ENCODE results near the gene BCL7C.
"Not testable (repeated sequence)": the region's sequence is repeated elsewhere in the genome, so short reads cannot be mapped to it uniquely, and the experiment has no call there.

Gene BCL7C

DNA sequence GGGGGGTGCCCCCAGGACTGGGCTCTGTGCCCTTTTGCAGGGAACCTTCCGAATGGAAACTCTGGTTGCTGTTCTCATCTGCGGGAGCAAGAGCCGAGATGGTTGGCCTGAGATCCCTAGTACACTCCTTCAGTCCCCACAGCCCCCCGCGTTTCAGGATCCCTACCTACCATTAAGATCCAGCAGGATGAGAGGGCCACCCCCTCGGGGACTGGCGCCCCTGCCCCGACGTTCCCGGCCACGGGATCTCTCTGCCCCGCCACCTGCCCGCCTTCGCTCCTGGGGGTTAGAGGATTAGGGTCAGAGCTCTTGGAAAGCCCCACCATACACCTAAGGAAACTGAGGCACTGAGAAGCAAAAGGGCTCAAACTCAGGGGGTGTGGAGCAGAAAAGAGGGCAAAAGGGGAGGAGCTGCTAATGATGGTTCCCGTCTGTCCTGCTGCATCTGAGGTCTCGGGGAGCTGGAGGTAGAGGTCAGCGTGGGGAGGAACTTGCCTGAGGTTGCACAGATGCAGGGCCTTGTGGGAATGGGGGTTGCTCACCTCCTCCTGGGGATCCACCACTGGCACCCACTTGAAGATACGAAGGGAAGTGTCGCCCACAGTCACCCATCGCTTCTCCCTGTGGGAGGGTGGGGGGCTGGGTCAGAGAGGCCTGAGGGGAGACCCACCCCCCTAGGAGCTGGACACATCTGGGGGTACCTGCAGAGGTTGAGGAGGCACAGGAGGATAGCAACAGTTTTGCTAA, 1.0 kb downstream of the BCL7C start:
- H3K9me3 Mint-ChIP-seq, result no peaks in the 10 kb centered on the region
- no peak for ATAC-seq
- no peak for DNase-seq (ENCODE audit: low spot score in 2 of 2)
- peak overlapping the region; percentile 96 for H3K4me3 Mint-ChIP-seq
- H3K27ac Mint-ChIP-seq, result peak overlapping the region; percentile 95
- H3K4me1 Mint-ChIP-seq, result peaks cover 59% of the 10 kb centered on the region
- H3K36me3 Mint-ChIP-seq, result peaks cover 44% of the 10 kb centered on the region

DNA sequence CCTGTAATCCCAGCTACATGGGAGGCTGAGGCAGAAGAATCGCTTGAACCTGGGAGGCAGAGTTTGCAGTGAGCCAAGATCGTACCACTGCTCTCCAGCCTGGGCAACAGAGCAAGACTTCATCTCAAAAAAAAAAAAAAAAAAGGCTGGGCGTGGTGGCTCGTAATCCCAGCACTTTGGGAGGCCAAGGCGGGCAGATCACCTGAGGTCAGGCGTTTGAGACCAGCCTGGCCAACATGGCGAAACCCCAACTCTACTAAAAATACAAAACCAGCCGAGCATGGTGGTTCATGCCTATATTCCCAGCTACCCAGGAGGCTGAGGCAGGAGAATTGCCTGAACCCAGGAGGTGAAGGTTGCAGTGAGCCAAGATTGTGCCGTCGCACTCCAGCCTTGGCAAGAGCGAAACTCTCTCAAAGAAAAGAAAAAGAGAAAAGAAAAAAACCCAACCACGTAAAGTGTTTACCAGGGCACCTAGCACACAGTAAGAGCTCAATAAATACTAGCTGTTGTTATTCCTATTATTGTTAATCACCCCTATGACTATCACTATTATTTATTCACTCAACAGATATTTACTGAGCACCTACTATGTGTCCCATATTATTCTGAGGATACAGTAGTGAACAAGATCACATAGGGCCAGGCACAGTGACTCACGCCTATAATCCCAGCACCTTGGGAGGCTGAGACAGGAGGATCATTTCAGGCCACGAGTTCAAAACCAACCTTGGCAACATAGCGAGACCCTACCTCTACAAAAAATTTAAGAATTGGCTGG, 2.6 kb downstream of the BCL7C start:
- ATAC-seq; H3K4me3 Mint-ChIP-seq; H3K9me3 Mint-ChIP-seq; H3K27ac Mint-ChIP-seq; DNase-seq (ENCODE audit: low spot score in 2 of 2): not testable (repeated sequence)
- Mint-ChIP-seq H3K4me1 (peaks cover 52% of the 10 kb centered on the region), H3K36me3 (peaks cover 61% of the 10 kb centered on the region)

DNA sequence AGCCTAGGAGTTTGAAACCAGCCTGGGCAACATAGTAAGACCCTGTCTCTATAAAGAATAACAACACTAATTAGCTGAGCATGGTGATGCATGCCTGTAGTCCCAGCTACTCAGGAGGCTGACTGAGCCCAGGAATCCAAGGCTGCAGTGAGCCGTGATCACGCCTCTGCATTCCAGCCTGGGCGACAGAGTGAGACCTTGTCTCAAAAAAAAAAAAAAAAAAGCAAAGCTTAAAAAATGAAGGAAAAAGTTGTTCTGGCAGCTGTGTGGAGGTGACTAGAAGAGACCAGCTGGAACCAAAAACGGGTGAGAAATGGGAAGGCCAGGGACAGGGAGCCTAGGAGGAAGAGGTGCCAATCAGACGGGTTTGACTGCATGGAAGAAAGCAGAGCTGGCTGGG, 4.2 kb downstream of the BCL7C start:
- Mint-ChIP-seq H3K36me3 (peaks cover 75% of the 10 kb centered on the region), H3K27ac (peak overlapping the region; percentile 59)

DNA sequence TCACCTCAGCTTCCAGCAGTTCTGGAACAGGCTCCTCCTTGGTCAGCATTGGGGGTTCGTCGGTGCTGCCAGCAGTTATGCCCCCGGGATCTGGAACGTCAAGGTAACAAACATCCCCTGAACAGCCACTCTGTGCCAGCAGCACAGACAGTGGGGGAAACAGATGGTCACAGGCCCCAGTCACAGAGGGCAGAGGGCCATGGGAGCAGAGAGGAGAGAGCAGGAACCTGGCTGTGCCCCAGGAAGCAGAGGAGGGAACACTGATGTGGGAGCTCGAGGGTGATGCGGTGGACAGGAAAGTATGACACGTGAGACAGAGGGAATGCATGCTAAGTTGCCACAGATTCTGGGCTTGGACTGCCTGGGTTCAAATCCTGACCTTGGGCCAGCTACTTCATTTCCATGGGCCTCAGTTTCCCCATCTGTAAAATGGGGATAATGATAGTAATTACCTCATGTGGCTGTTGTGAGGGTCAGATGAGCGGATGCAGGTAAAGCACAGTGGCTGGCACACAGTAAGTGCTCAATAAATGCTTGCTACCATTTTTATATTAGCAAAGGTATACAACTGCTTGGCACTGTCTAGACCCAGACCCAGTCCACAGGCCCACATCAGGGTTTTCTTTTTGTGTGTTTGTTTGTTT, 4.9 kb downstream of the BCL7C start:
- Mint-ChIP-seq H3K27ac (peak overlapping the region; percentile 83), H3K4me3 (no peak overlapping the region), H3K4me1 (peaks cover 42% of the 10 kb centered on the region), H3K36me3 (peaks cover 81% of the 10 kb centered on the region), H3K9me3 (no peaks in the 10 kb centered on the region)
- DNase-seq (ENCODE audit: low spot score in 2 of 2) (no peak), ATAC-seq (no peak)

More for the DNA sequence above, 4.2 kb downstream of the BCL7C start:
- ATAC-seq, result no peak
- Mint-ChIP-seq H3K4me3 (no peak overlapping the region), H3K9me3 (no peaks in the 10 kb centered on the region), H3K4me1 (peaks cover 45% of the 10 kb centered on the region)
- DNase-seq (ENCODE audit: low spot score in 2 of 2), result no peak

GRCh38 chr16:30887927-30888326, 6.0 kb downstream of the BCL7C start:
- no peak for DNase-seq (ENCODE audit: low spot score in 2 of 2)
- Mint-ChIP-seq H3K4me1 (peaks cover 40% of the 10 kb centered on the region), H3K9me3 (no peaks in the 10 kb centered on the region), H3K27ac (no peak overlapping the region), H3K4me3 (no peak overlapping the region), H3K36me3 (peaks cover 92% of the 10 kb centered on the region)
- ATAC-seq, result no peak

GRCh38 chr16:30886145-30886544, 7.7 kb downstream of the BCL7C start:
- ATAC-seq (no peak), DNase-seq (ENCODE audit: low spot score in 2 of 2) (no peak)
- H3K27ac Mint-ChIP-seq, result peak overlapping the region; percentile 23
- peaks cover 47% of the 10 kb centered on the region for H3K4me1 Mint-ChIP-seq
- H3K4me3 Mint-ChIP-seq, result no peak overlapping the region
- H3K36me3 Mint-ChIP-seq, result peaks cover 97% of the 10 kb centered on the region
- H3K9me3 Mint-ChIP-seq, result no peaks in the 10 kb centered on the region

DNA sequence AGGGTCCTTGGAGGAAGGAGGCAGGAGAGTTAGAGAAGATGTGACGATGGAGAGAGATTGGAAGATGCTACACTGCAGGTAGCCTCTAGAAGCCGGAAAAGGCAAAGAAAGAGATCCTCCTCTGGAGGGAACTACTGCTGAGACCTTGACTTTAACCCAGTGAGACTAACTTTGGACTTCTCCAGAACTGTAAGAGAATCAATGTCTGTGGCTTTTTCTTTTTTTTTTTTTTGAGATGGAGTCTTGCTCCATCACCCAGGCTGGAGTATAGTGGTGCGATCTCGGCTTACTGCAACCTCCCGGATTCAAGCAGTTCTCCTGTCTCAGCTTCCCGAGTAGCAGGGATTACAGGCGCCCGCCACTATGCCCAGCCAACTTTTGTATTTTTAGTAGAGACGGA, 8.7 kb downstream of the BCL7C start:
- H3K4me3 Mint-ChIP-seq, result peak overlapping the region; percentile 8

GRCh38 chr16:30884760-30885159, 9.1 kb downstream of the BCL7C start:
- Mint-ChIP-seq H3K4me1 (peaks cover 44% of the 10 kb centered on the region), H3K9me3 (no peaks in the 10 kb centered on the region), H3K36me3 (peaks cover 97% of the 10 kb centered on the region), H3K27ac (peak overlapping the region; percentile 23), H3K4me3 (peak overlapping the region; percentile 8)
- ATAC-seq, result peak; percentile 87
- DNase-seq (ENCODE audit: low spot score in 2 of 2), result no peak

More for the DNA sequence above, 8.7 kb downstream of the BCL7C start:
- peaks cover 47% of the 10 kb centered on the region for H3K4me1 Mint-ChIP-seq
- H3K27ac Mint-ChIP-seq, result peak overlapping the region; percentile 23
- H3K36me3 Mint-ChIP-seq, result peaks cover 97% of the 10 kb centered on the region
- ATAC-seq (no peak), DNase-seq (ENCODE audit: low spot score in 2 of 2) (no peak)
- no peaks in the 10 kb centered on the region for H3K9me3 Mint-ChIP-seq

- Mint-ChIP-seq H3K4me3 (peak overlapping the region; percentile 23), H3K36me3 (peaks cover 98% of the 10 kb centered on the region), H3K27ac (peak overlapping the region; percentile 93), H3K9me3 (no peaks in the 10 kb centered on the region), H3K4me1 (peaks cover 43% of the 10 kb centered on the region)
- ATAC-seq (peak; percentile 42), DNase-seq (ENCODE audit: low spot score in 2 of 2) (no peak)
Observed at GRCh38 chr16:30882429-30883310, 11.2 kb downstream of the BCL7C start.

DNA sequence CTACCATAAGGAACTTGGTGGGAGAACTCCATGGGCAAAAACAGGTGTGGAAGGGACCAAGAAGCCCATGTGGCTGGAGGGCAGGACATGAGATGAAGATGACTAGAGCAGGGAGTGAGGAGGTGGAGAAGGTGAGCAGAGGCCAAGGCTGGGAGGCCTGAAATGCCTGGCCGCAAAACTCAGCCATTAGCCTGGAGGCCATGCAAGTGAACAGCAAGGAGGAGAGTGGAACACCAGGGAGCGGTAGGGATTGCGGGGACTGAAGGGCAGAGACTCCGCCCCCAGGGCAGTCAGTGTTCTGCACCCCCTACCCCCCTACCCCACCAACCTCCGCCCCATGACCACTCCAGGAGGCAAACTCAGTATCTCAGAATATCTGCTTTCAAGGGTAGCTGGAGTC, 17.0 kb downstream of the BCL7C start:
- Mint-ChIP-seq H3K4me1 (peaks cover 47% of the 10 kb centered on the region), H3K36me3 (peaks cover 70% of the 10 kb centered on the region), H3K27ac (peak overlapping the region; percentile 87), H3K9me3 (no peaks in the 10 kb centered on the region), H3K4me3 (peak overlapping the region; percentile 78)
- ATAC-seq (no peak), DNase-seq (ENCODE audit: low spot score in 2 of 2) (peak in 1 of 2 donors; percentile 59)

DNA sequence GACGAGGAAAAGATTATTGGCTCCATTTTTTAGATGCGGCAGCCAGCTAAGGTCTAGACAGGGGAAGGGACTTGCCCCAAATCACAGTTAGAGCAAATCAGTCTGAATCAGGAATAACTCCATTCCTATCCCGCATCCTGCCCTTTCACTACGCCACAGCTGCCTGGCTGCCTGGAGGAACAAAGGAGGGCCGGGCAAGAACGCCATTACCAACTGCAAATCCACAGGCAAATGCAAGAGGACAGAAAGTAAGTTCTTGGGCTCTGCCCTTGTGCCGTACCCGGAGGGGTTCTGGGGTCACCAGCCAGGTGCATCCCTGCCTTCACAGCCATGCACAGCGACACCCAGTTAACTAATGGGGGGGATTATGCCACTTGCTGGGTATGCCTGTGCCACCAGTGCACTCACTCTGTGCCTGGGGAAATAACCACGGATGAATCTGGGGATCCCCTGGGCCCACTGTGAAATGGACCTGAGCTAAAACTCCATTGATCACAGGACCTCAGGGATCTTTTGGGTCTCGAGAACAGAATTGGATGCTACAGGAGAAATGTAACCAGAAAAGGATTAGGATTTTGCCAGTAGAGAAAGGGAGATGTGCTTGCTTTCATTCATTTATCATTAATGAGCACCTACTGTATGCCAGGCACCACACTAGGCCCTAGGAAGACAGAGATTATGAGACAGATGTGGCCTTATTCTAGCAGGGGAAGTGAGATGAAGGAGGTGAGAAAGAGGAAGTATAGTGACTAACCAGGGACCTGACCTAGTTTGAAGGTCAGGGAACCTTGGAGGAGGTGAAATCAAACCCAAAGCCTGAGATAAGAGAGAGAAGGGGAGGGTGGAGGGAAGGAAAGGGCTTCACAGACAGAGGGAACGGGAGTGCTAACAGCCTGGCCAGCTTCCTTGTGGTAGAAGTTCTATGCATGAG, 17.7 kb downstream of the BCL7C start:
- Mint-ChIP-seq H3K27ac (peak overlapping the region; percentile 87), H3K36me3 (peaks cover 63% of the 10 kb centered on the region), H3K4me1 (peaks cover 47% of the 10 kb centered on the region), H3K9me3 (no peaks in the 10 kb centered on the region), H3K4me3 (peak overlapping the region; percentile 78)
- ATAC-seq (peak; percentile 63), DNase-seq (ENCODE audit: low spot score in 2 of 2) (peak in 1 of 2 donors; percentile 67)

DNA sequence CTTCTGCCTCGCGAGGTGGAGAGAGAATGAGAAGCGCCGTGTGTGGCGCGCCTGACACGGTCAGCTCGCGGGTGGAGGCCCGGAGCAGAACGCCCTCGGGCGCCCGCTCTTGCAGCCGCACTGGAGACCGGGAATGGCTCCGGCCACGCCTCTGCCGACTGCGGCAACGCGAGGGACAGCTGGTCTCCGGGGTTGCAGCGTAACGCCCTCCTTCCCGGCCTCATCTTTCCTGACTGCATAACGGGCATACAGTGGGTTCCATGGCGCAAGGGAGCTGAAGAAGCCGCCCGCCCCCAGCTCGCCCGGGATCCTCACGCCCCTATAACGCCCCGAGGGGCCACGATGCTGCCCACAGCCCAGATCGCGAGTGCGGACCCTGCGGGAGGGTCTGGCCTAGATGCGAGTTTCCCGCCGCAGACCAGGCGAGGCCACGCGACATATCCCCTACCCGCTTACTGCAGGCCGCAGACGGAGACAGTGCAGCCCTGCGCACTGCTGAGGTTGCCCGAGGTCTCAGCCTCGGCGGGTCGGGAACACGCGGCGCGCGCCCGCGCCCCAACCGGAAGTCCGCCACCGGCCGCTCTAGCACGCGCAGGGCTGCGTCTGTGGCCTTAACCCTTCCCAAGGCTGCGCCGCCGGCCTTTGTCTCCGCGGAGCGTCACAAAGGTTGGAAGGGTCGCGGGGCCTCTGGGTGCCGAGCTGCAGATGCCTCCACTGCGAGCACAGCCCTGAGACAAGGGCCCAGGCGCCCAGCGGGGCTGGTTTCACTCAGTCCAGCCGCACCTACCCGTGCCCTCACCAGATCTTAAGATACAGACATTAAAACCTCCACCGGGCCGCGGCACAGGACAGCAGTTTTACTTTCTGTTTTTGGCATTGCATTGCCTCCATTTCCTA, 18.8 kb downstream of the BCL7C start:
- Mint-ChIP-seq H3K9me3 (no peaks in the 10 kb centered on the region), H3K4me1 (peaks cover 47% of the 10 kb centered on the region), H3K36me3 (peaks cover 52% of the 10 kb centered on the region), H3K4me3 (peak overlapping the region; percentile 78), H3K27ac (peak overlapping the region; percentile 87)
- ATAC-seq, result peak; percentile 91
- peak; percentile 82 to 93 for DNase-seq (ENCODE audit: low spot score in 2 of 2)

- Mint-ChIP-seq H3K4me3 (peak overlapping the region; percentile 78), H3K36me3 (peaks cover 45% of the 10 kb centered on the region), H3K9me3 (no peaks in the 10 kb centered on the region), H3K4me1 (peaks cover 46% of the 10 kb centered on the region), H3K27ac (peak overlapping the region; percentile 87)
- ATAC-seq (no peak), DNase-seq (ENCODE audit: low spot score in 2 of 2) (no peak)
Observed at GRCh38 chr16:30874244-30874820, 19.5 kb downstream of the BCL7C start.
